ENCODE measurements around the gene ADCYAP1.

ADCYAP1 gene

DNA sequence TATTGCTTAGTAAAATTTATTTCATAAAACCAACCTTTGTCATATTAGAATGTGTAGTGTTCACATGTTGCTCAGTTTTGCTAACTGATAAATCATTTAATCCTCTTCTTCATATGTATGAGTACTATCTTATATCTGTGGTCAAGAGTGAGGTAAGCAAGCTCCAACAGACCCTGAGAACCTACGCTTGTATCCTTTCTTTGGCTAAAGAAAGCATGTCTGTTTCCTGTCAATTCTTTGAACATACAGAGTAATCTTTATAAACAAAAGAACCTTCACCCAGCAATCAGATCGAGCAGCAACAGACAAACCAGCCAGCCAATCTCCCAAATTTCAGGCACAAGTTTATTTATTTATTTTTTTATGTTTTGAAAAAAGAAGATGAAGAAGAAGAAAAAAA, 6.4 kb downstream of the ADCYAP1 start:
- no peak for DNase-seq

DNA sequence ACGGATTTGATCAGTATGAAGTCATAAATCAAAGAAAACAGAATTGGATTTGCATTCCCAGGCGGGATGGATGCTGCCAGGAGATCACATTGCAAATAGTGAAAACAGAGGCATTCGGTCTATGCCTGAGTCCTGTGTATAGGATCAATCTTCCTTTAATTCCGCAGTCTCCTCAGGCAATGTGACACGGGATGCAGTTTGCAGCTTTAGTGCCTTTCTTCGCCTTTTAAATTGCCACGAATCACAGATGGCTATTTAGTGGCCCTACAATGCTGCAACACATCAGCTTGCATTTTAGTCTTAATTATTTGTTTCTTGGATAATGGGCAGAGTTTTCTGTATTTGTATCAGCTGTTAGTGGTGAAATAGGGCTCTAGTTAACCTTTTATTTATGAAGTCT, 6.8 kb downstream of the ADCYAP1 start:
- no peak for DNase-seq

DNA sequence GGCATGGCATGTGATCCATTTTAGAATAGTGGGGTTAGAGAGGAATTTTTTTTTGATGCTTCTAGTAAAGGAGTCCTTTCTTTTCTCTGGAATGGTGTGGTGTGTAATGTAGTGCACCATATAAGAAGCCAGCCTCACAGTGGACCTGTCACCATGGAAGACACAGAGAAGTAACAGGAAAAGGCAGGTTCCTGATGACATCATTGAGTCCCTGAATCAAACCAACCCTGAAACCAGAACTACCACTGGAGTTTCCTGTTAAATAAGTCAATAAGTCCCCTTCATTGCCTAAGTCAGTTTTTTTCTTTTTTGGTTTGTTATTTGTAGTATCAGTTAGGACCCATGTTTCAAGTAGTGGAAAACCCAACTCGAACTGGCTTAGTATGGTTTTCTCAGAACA, 11.9 kb downstream of the ADCYAP1 start:
- DNase-seq, result no peak

DNA sequence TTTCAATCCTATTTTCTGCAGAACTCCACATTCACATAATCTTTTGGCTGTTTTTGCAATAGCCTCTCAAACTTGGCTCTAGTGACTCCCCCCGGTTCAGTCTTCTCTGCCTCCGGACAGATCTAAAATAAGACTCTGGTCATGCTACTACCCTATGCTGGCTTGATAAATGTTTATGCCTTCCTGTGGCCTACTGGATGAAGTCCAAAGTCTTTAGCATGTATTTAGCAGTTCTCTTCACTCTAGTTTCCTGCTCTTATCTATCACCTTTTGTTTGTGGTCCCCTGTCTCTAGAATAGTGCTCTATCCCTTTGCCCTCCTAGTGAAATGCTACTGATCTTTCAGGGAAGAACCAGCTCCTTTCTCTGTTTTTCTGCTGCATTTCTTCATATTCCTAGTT, 14.4 kb downstream of the ADCYAP1 start:
- no peak for DNase-seq

DNA sequence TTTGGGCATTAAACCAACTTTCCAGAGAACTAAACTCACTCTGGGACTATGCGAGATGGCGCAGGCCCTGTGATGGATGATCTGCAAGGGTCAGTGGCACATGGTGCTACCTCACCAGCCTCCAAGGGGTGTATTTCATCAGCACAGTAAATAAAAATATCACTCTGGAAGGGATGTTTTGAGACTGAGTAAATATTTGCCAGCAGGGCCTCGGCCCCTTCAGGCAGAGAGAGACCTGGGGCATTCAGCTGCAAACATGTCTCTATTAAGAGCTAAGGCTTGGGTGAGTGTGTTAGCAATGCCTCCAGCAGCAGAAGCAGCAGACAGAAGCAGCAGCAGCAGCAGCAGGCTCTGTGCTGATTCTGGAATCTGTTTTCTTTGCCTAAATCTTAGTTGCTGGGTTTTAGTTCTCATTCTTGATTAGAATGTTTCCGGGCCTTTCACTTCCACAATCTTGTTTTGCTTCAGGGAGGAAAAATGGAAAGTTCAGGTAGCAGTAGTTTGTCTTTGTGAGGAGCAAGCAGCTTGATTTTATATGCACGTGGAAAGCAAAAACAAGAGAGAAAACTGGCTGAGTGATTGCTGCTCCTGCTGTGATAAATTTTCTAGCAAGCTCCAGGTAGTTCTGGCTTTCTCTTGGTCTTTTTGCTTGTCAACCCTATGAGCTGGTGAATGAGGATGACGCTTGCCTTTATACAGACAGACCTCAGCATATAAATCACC, 18.6 kb downstream of the ADCYAP1 start:
- no peak for DNase-seq

- DNase-seq, result no peak
Observed at GRCh38 chr18:924987-925386, 20.3 kb downstream of the ADCYAP1 start.

GRCh38 chr18:926946-927345, 22.3 kb downstream of the ADCYAP1 start:
- DNase-seq, result peak; percentile 50

- DNase-seq, result no peak
Observed at GRCh38 chr18:933082-933481, 28.4 kb downstream of the ADCYAP1 start.

- peak; percentile 1 for DNase-seq
Observed at GRCh38 chr18:934518-935133, 30.0 kb downstream of the ADCYAP1 start.

- no peak for DNase-seq
Observed at GRCh38 chr18:936941-937340, 32.3 kb downstream of the ADCYAP1 start.

GRCh38 chr18:939166-939565, 34.5 kb downstream of the ADCYAP1 start:
- peak; percentile 32 for DNase-seq

DNA sequence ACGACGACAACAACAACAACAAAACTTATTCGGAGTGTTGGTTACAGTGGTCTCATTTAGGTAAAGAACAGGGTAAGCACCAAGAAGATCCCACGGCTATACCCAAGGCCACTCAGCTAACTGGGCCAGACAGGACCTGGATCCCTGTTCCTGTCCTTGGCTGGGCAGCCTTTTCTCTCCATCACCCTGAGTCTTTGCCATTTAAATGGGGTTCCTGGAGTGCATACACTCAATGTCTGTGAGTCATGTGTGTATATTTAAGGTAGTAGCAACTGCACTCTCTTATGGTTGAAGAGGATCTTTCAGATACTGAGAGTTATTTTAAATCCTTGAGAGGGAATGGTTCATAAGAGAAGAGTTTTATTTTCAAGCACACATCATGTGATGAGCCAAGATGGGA, 35.3 kb downstream of the ADCYAP1 start:
- DNase-seq, result no peak

DNA sequence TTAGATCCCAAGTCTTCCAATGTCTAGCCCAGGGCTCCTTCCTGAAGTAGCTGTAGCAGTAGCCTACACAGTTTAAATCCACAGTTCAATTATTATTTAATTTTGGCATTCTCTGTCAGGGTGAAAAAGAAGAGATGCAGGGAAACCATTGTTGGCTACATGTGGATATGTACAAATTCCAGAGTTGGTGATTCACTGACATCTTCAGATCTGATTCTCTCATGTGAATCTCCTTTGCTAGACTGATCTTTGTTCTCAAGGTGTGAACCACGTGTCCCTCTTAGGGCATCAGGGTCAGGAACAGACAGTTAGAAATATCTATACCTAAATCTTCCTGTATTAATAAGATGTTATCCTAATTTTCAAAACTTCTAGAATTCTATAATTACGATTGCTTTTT, 36.7 kb downstream of the ADCYAP1 start:
- DNase-seq, result no peak

DNA sequence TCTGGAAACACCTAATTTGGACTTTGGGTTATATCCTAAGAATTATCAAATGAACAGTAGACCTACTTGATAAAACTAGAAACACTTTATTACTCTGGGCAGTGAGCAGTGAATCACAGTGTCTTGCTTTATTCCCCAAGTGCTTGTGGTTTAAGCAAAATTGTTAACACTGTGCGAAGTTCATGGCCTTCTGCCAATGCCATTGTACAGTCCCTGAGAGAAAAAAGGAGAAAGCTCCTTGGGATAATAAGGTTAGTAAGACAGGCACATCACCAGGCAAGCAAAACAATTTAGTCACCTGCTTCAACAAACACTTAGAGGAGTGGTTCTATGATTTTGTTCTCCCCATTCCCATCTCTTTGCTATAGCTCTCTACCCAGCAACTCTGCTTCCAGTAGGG, 39.8 kb downstream of the ADCYAP1 start:
- DNase-seq, result peak; percentile 73

GRCh38 chr18:949724-950631, 45.3 kb downstream of the ADCYAP1 start:
- DNase-seq, result no peak

DNA sequence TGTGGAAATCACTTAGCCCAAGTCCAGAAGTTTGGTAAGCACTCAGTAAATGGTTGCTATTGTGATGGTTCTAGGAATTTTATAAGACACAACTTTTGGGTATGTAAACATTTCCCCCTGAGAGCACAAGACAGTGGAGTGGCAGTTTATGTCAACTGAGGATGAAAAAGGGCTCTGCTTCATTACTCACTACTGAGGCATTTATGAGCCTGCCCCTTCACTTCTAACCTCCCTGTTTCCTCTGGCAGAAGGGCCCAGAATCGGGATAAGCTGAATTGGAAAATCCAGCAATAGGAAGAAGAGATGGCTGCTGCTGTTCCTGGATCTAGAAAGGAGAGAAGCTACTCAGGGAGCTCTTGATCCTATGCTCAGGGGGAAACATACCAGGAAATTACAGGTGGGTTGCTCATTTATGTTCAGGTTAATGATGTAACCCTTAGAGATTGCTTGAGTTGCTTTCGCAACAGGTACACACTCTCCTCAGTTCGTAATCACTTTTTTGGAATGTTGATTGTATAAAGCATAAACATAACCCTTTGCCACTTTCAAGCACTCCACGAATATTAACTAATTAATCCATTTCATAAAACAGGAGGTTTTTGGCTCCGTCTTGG, 46.3 kb downstream of the ADCYAP1 start:
- no peak for DNase-seq

DNA sequence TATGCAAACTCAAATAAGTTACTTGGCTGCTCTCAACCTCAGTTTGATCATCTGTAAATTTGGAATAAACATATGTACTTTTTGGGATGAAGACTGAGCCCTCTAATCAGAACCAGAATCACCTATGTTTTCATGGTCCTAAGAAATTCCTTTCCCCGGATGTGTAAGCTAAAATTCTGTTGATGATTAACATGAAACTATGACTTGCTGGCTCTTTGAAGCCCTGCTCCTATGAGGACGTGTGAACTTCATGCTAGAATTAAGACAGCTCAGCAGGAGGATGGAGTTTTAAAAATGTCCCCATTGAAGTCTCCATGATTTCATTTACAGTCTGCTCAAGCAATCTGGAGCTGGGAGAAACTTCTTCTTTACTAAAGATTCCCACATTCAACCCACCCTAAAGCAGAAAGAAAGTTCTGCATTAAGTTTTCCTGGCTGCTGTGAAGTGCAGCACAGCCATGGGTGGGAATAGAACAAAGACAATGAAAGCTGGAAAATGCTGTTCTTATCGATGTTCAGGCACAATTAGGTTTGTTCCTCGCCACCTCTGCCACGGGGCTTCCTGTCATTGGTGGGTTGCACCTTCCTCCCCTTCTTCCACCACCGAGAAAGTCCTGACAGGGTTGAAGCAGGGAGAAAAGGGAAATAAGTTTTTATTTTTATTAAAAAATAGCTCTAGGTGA, 50.9 kb downstream of the ADCYAP1 start:
- DNase-seq, result no peak

DNA sequence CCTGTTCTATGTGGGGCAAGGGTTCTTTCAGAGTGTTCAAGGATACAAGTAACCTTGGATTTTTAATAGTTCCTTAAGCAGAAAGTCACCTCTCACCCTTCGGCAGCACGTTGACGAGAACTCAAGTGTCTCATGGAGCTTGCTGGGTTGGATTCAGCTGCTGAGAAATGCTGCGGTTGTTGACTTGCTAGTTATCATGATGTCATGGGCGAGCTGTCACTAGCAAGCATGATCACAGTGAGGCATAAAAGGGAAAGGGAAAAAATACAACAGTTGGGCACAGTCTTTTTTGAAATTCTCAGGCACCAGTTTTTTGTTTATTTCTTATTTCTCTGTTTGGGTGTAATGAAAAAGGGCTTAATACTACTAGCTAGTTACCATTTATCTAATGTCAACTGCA, 53.2 kb downstream of the ADCYAP1 start:
- no peak for DNase-seq

GRCh38 chr18:959854-960253, 55.2 kb downstream of the ADCYAP1 start:
- DNase-seq, result no peak

All from fibroblast of skin of right quadriceps (primary cell).